Inflammatory macrophage (primary cell): ENCODE measurements around the gene AGR3.
A peak's percentile ranks its signal among the peaks of the same experiment; 100 is the strongest.

Experiments used
- DNase-seq, 2 donors: peaks; one replicate each; pipeline ENCODE4 v3.0.0-alpha.2; 2020 to 2022

Gene AGR3

GRCh38 chr7:16826060-16826459 lies 55.7 kb downstream of the AGR3 start:
- no peak for DNase-seq

DNA sequence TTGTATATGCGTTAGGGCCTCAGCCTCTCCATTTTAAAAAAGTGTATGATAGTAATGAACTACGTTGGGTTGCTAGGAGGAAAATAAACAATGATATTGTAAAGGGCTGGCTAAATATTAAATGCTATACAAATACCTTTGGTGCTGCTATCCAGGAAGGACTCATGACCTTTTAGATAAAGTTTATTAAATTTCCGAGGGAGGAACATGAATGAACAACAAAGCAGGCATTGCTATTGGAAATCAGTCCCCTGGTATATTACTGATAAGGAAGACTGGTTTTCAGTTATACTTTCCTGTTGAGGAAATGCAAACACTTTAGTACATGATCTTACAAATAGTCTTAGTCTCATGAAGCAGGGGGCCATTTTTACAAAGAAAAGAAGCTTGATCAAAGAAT lies 59.8 kb downstream of the AGR3 start:
- DNase-seq = no peak

GRCh38 chr7:16818732-16819131 lies 63.1 kb downstream of the AGR3 start:
- no peak for DNase-seq

DNA sequence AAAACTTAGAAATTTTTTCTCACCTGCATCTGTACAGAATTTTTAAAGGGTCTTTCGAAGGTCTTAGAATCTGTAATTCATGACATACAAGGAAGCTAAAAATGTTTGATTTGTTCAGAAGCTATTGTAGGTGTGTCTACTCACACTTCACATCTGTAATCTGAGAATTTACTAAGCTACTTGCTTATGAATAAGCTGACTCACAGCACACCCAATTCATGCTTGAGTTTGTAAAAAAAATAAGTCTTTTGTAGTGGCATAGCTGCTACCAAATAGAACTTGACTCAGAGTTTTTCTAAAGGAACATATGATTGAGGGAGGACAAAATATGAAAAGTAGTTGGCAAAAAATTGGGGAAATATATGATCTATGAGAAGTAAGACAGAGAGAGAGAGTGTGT lies 64.2 kb downstream of the AGR3 start:
- no peak for DNase-seq

DNA sequence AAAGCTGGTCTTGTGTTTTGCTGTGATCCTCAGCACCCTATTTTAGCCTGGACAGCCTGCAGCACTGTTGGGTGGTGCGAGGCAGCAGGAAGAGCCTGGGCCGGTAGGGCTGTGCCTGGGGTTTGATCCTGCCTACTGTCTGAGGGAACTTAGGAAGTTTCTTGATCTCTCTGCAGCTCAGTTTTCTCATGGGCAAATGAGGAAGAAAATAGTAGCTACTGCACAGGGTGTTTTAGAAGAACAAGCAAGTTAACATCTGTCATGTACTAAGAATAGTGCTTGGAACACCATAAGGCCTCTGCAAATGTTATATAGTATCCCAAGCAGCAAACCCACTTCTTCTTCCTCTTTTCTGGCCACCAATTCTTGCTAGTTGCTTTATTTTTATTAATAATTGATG lies 65.0 kb downstream of the AGR3 start:
- peak; percentile 59 to 70 for DNase-seq

GRCh38 chr7:16815001-16815400 lies 66.8 kb downstream of the AGR3 start:
- no peak for DNase-seq

- peak; percentile 38 to 51 for DNase-seq
Observed at GRCh38 chr7:16813232-16813616, 68.6 kb downstream of the AGR3 start.

DNA sequence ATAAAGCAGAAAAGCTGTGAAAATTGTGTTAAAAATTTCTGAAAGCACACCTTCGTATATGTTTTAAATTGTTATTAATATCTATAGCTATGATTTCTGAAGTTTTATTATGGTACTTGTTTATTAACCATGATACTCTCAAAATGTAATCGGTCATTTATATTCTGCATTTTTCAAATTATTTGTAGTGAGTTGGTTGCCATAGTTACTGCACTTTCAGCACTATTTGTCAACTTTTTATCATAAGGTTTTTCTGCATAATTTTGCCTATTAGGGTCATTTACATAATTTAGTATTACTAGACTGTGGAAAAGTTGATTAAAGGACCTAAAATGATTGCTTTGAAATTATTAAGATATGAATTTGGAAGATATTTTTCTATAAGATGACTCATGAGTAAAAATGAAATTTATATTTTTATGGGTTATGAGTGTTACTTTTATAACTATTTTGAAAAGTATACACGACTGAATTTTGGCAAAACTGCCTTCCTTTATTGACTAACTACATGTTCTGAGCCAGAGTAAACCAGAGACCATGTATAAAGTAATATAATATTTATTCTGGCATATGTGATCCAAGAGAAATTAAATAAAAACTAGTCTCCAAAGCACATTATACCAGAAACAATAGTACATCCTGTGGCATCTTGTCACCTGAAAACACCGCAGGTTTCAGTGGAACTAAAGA lies 69.1 kb downstream of the AGR3 start:
- DNase-seq = no peak

- DNase-seq = peak; percentile 7 to 23
Observed at GRCh38 chr7:16811551-16811950, 70.2 kb downstream of the AGR3 start.

DNA sequence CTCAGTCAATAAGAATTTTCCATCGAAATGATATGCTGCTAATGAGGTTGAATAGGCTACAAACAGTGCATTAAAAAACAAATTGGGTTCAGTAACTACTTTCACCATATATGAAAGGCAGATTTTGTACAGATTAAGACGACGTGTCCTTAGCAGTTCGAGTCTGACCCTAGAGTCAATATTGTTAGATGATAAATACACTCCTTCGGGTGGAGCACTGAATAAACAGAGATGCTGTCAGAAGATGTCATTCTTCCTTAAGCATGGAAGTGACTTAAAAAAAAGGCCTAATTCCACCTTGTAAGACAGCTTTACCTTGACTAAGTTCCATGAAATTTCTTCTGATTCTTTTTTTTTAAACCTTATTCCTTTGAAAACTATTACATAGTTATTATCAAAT lies 71.2 kb downstream of the AGR3 start:
- DNase-seq = no peak

GRCh38 chr7:16810112-16810511 lies 71.7 kb downstream of the AGR3 start:
- no peak for DNase-seq
